MG63 (cell line): ENCODE measurements around the gene TSR3. TPM values are rescaled to one million over a fixed set of nuclear protein-coding genes. Genes with fewer than 3 reads are reported as not detected.

Experiments
- DNase-seq: peaks from one replicate; pipeline ENCODE4 v3.0.0-alpha.2; 2020
- H3K27me3 ChIP-seq: fragments of 250-450 bp; sonication (Bioruptor Pico); 2 replicates; pipeline ENCODE4 v1.5.1; 2020; ENCODE audit warnings: mild to moderate bottlenecking, moderate library complexity
- H3K36me3 ChIP-seq: fragments of 250-450 bp; sonication (Bioruptor Pico); 2 replicates; pipeline ENCODE4 v1.5.1; 2020; ENCODE audit warnings: mild to moderate bottlenecking, moderate library complexity
- H3K4me3 ChIP-seq: fragments of 250-450 bp; sonication (Bioruptor Pico); 2 replicates; pipeline ENCODE4 v1.5.1; 2020; ENCODE audit warnings: mild to moderate bottlenecking, moderate library complexity
- H3K9me3 ChIP-seq: fragments of 250-450 bp; sonication (Bioruptor Pico); 2 replicates; pipeline ENCODE4 v1.5.1; 2020; ENCODE audit warnings: mild to moderate bottlenecking, moderate library complexity
- total RNA-seq: library from RNA; depleted of rRNA; stranded (reverse); fragments of >200 nt; shearing (Covaris generic); gene quantifications from 2 replicates; pipeline ENCODE4 v1.2.3, GENCODE V29; 2014; ENCODE audit warnings: low replicate concordance

TSR3 gene
- total RNA-seq, 1 experiment from 2014 or later, result 138 TPM

- Histone ChIP-seq H3K9me3 (peaks cover 2% of the 10 kb centered on the region; the same call in 1 of the 2 replicates), H3K27me3 (no peaks in the 10 kb centered on the region), H3K36me3 (peaks cover 26% of the 10 kb centered on the region), H3K4me3 (no peak overlapping the region)
- no peak for DNase-seq
Observed at GRCh38 chr16:1325673-1326371, 25.9 kb downstream of the TSR3 start.

DNA sequence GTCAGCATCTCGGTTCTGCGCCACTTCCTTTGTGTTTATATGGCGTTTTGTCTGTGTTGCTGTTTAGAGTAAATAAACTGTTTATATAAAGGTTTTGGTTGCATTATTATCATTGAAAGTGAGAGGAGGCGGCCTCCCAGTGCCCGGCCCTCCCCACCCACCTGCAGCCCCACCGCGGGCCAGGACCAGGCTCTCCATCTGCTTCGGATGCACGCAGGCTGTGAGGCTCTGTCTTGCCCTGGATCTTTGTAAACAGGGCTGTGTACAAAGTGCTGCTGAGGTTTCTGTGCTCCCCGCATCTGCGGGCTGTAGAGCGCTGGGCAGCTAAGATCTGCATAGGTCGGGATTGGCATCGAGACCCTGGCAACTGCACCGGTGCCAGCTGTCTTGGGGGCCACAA is 26.4 kb downstream of the TSR3 start:
- DNase-seq, result no peak
- H3K9me3 ChIP-seq, result no peaks in the 10 kb centered on the region
- no peaks in the 10 kb centered on the region for H3K27me3 ChIP-seq
- peaks cover 32% of the 10 kb centered on the region for H3K36me3 ChIP-seq
- H3K4me3 ChIP-seq, result no peak overlapping the region

- Histone ChIP-seq H3K36me3 (peaks cover 41% of the 10 kb centered on the region), H3K9me3 (no peaks in the 10 kb centered on the region), H3K27me3 (no peaks in the 10 kb centered on the region), H3K4me3 (no peak overlapping the region)
- DNase-seq, result no peak
Observed at GRCh38 chr16:1324286-1324826, 27.3 kb downstream of the TSR3 start.

GRCh38 chr16:1323296-1324239 is 28.1 kb downstream of the TSR3 start:
- H3K4me3 ChIP-seq, result no peak overlapping the region
- DNase-seq, result no peak
- H3K27me3 ChIP-seq, result no peaks in the 10 kb centered on the region
- H3K9me3 ChIP-seq, result no peaks in the 10 kb centered on the region
- H3K36me3 ChIP-seq, result peaks cover 49% of the 10 kb centered on the region

- no peaks in the 10 kb centered on the region for H3K27me3 ChIP-seq
- H3K9me3 ChIP-seq, result no peaks in the 10 kb centered on the region
- no peak overlapping the region for H3K4me3 ChIP-seq
- DNase-seq, result no peak
- peaks cover 60% of the 10 kb centered on the region for H3K36me3 ChIP-seq
Observed at GRCh38 chr16:1322407-1322806, 29.3 kb downstream of the TSR3 start.

DNA sequence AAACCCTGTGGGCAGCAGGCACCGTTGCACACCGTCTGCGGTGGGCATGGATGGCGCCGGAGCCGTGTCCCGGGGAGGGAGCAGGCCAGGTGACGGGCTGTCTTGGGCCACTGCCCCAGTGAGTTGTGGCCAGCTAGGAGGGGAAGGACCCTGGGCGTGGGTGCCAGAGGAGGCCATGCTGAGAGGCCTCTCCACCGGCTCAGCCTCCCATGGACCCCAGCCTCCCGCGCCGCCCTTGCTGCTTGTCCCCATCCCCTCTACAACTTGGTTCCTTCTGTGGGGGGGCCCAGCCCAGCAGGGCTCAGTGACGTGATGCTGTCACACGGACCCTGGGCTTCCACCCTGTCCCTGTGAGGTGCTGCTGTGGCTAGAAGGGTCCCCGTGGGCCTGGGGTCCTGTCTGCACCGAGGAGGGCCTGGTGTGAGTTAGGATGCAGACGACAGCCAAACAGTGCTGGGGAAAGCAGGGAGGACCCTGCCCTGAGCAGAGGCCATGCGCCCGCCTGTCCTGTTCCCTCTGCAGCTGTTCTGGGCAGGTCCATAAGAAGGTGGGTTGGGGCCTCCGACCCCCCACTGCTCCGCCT is 30.9 kb downstream of the TSR3 start:
- no peaks in the 10 kb centered on the region for H3K27me3 ChIP-seq
- no peak overlapping the region for H3K4me3 ChIP-seq
- H3K9me3 ChIP-seq, result no peaks in the 10 kb centered on the region
- DNase-seq, result no peak
- H3K36me3 ChIP-seq, result peaks cover 77% of the 10 kb centered on the region

DNA sequence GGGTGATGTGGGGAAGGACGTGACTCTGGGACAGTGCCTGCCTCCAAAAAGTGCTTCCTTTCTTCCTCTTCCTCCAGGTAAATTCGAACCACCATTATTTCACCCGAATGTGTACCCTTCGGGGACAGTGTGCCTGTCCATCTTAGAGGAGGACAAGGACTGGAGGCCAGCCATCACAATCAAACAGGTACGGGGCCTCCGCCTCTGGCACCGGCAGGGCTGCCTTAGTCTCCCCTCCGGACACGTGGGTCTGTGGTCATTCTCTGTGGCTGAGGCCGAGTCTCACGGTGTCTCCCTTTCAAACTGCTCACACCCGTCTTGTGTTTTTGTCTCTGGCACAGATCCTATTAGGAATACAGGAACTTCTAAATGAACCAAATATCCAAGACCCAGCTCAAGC is 31.6 kb downstream of the TSR3 start:
- Histone ChIP-seq H3K4me3 (no peak overlapping the region), H3K9me3 (no peaks in the 10 kb centered on the region), H3K27me3 (no peaks in the 10 kb centered on the region), H3K36me3 (peaks cover 84% of the 10 kb centered on the region)
- no peak for DNase-seq

DNA sequence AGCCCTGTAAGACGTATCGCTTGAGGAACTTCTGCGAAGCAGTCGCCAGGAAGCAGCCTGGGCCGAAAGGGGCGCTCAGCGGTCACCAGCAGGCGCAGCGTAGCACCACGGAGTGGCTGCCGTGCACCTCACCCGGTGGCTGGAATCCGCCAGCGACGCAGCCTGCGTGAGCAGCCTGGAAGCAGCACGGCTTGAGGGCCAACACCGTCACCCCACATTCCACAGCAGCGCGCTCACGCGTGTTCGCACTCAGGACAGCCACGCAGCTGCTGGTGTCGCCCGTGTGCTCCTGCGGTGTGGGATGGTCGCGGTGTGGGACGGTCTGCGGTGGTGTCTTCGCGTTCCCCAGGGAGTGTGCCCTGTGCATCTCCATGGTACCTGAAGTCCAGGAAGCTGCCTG is 32.6 kb downstream of the TSR3 start:
- Histone ChIP-seq H3K9me3 (no peaks in the 10 kb centered on the region), H3K4me3 (no peak overlapping the region), H3K36me3 (peaks cover 84% of the 10 kb centered on the region), H3K27me3 (no peaks in the 10 kb centered on the region)
- no peak for DNase-seq

- Histone ChIP-seq H3K9me3 (no peaks in the 10 kb centered on the region), H3K27me3 (no peaks in the 10 kb centered on the region), H3K4me3 (no peak overlapping the region), H3K36me3 (peaks cover 89% of the 10 kb centered on the region)
- no peak for DNase-seq
Observed at GRCh38 chr16:1318268-1318545, 33.5 kb downstream of the TSR3 start.

DNA sequence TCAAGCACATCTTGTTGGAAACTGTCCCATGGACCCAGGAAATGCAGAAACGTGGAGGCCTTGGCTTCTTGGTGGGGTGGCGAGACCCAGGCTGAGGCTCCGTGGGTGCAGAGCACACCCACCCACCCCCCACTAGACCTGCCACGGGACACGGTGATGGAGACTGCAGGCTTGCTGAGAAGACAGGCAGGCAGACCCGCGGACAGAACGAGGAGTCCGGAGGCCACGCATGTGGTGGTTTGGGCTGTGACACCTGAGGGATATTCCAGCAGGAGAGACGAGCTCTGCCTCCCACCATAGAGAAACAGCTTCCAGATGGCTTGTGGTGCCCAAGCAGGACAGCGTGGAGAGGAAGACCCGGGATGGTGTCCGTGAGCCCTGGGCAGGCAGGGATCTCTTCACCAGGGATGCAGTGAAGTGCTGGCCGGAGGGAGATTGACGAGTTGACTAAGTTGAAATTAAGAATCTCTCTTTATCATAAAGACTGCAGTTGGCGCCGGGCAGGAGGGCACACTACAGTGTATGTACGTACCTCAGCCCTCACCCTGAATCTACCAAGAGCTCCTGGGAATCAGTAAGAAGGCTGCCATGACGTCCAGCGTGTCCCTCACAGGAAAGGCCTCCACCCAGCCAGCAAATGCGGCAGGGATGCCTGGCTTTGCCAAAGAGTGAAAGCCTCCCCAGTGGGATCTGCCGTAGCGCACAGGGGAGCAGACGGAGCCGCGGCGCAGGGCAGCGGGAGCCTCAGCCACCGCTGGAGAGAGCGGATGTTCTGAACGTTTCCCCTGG is 34.0 kb downstream of the TSR3 start:
- Histone ChIP-seq H3K36me3 (peaks cover 91% of the 10 kb centered on the region), H3K4me3 (no peak overlapping the region), H3K9me3 (no peaks in the 10 kb centered on the region), H3K27me3 (no peaks in the 10 kb centered on the region)
- DNase-seq, result no peak

- DNase-seq, result no peak
- H3K4me3 ChIP-seq, result no peak overlapping the region
- no peaks in the 10 kb centered on the region for H3K9me3 ChIP-seq
- H3K27me3 ChIP-seq, result no peaks in the 10 kb centered on the region
- H3K36me3 ChIP-seq, result peaks cover 98% of the 10 kb centered on the region
Observed at GRCh38 chr16:1316033-1316405, 35.7 kb downstream of the TSR3 start.

GRCh38 chr16:1315081-1316032 is 36.3 kb downstream of the TSR3 start:
- no peaks in the 10 kb centered on the region for H3K27me3 ChIP-seq
- no peak overlapping the region for H3K4me3 ChIP-seq
- no peak for DNase-seq
- peaks cover 96% of the 10 kb centered on the region for H3K36me3 ChIP-seq
- H3K9me3 ChIP-seq, result no peaks in the 10 kb centered on the region

DNA sequence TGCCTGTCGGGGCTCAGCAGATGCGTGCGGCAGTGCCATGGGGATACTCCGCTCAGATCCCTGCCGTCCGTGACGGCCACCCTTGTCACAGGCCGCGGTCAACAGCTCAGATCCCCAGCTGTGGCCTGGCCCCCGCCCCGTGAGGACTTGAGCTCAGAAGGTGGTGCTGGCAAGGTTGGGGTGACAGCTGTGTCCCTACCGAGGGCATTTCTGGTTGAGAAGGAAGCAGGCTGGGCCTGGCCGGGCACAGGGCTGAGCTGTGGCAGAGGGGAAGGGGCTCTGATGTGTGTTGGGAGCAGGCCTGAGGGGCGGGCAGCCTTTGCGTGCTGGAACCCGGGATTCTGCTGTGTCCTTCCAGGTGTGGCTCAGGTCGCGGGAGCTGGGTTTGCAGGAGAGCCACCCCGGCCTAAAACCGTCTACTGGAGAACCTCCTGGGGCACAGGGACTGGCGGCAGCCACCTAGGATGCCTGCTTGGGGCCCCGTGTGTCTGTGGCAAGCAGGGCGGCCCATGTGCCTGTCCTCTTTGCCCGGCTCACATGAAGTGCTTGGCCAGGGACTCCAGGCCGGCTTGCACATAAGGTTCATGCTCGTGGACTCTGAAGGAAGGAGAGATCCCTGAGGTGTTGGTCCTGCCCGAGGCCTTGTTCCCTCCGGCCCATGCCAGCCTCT is 37.1 kb downstream of the TSR3 start:
- H3K36me3 ChIP-seq, result peaks cover 88% of the 10 kb centered on the region
- DNase-seq, result no peak

GRCh38 chr16:1313721-1314369 is 37.8 kb downstream of the TSR3 start:
- DNase-seq, result no peak
- H3K4me3 ChIP-seq, result no peak overlapping the region
- H3K27me3 ChIP-seq, result no peaks in the 10 kb centered on the region
- no peaks in the 10 kb centered on the region for H3K9me3 ChIP-seq
- peaks cover 81% of the 10 kb centered on the region for H3K36me3 ChIP-seq

More for the DNA sequence above, 37.1 kb downstream of the TSR3 start:
- H3K4me3 ChIP-seq, result no peak overlapping the region
- H3K9me3 ChIP-seq, result no peaks in the 10 kb centered on the region
- no peaks in the 10 kb centered on the region for H3K27me3 ChIP-seq

DNA sequence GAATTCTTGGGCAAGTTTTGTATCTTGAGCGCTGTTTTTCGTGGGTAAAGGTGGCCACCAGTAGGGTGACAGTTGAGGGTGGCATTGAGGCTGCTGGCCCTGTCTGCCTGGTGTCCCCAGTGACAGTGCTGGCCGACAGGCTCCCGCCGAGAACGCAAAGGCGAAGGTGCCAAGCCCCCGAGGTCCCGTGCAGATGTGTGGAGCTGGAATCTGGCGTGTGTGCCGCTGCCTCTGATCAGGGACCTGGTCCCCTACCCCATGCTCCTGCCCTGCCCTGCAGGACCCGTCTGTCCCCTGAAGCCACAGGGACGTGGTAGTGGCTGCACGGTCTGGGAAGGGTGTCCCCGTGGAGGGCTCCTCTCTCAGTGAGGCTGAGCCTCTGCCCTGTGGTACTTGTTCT is 38.8 kb downstream of the TSR3 start:
- no peaks in the 10 kb centered on the region for H3K27me3 ChIP-seq
- no peak for DNase-seq
- H3K4me3 ChIP-seq, result no peak overlapping the region

More for the DNA sequence above, 38.8 kb downstream of the TSR3 start:
- Histone ChIP-seq H3K9me3 (no peaks in the 10 kb centered on the region), H3K36me3 (peaks cover 72% of the 10 kb centered on the region)
